Tibial artery (tissue), 4 donors: ENCODE data around the gene TP53TG5.
A peak's percentile ranks its signal among the peaks of the same experiment; 100 is the strongest.

Experiments used
- DNase-seq, 2 donors: peaks; one replicate each; pipeline ENCODE4 v3.0.0-alpha.2; 2019
- H3K27ac ChIP-seq, 2 donors: fragments of 200-600 bp; sonication (generic) in 1 of 2; 1 replicate in 1 of 2; 2 replicates in 1 of 2; pipeline ENCODE4 v1.5.1; 2018 to 2019; ENCODE audit warnings: mild to moderate bottlenecking in 1 of 2
- H3K27me3 ChIP-seq, 2 donors: fragments of 200-600 bp; sonication (generic) in 1 of 2; one replicate each; pipeline versions ENCODE4 v1.5.1 to v1.6.0; 2016 to 2019
- H3K36me3 ChIP-seq, 3 donors: fragments of 200-600 bp; sonication (generic) in 2 of 3; one replicate each; pipeline ENCODE4 v1.5.1; 2016 to 2019; ENCODE audit warnings: mild to moderate bottlenecking in 2 of 3
- H3K4me1 ChIP-seq, 4 donors: fragments of 200-600 bp; sonication (generic) in 2 of 4; 1 replicate in 3 of 4; 2 replicates in 1 of 4; pipeline ENCODE4 v1.5.1; 2016 to 2019
- H3K4me3 ChIP-seq, 2 donors: fragments of 200-600 bp; sonication (generic) in 1 of 2; 1 replicate in 1 of 2; 2 replicates in 1 of 2; pipeline ENCODE4 v1.5.1; 2018 to 2019; ENCODE audit warnings: mild to moderate bottlenecking in 2 of 2
- H3K9me3 ChIP-seq, 3 donors: fragments of 200-600 bp; sonication (generic) in 1 of 3; one replicate each; pipeline ENCODE4 v1.5.1; 2016 to 2019
- CTCF ChIP-seq, 2 experiments: fragments of 200-600 bp in 1 of 2; fragments of 450-650 bp in 1 of 2; IDR thresholded peaks; one replicate each; pipeline ENCODE4 v1.5.1; 2017 to 2019; ENCODE audit warnings: antibody characterized with exemption in 2 of 2, mild to moderate bottlenecking in 1 of 2, moderate library complexity in 1 of 2
- intact Hi-C: fragments of 100-400 bp; cut with DNase I; formaldehyde crosslinking; loops from one replicate; pipeline ENCODE4 v1.15.0; 2023; ENCODE audit warnings: low total_unique reads

TP53TG5 gene

GRCh38 chr20:45407067-45407745 lies 29.1 kb upstream of the TP53TG5 start:
- intact Hi-C loops, result loop anchor here (5.0 kb wide), 1 partner anchor 35 kb away; no protein-coding TSS in a partner anchor

DNA sequence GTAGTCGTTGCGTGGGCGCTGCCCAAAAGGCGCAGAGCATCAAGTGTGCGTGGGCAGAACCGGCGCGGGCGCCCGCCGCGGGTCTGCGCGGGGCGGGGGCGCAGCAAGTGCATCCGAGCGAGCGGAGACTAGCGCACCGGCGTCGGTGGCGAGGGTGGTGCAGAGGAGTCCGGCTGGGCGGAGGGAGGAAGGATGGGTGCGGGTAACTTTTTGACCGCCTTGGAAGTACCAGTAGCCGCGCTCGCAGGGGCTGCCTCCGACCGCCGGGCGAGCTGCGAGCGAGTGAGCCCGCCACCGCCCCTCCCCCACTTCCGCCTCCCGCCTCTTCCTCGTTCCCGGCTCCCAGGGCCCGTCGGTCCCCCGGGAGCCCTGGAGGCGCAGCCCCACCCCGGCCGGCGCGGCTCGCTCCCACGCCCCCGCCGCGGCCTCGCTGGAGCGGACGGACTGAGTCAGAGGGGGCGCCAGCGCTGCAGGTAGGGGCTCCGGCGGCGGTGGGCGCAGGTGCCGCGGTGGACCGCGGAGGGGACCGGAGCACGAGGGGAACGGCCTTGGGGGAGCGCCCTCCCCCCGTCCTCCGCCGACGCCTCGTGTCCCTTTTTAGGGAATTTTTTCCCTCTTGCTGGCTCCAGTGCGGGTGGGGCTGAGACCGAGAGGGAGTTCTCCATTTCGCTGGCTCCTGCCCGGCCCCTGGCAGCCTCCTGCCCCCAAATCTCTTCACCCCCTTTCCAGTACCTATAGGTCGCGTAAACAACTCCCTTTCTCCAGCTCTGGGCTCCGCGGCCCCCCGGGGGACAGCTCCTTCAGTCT lies 28.3 kb upstream of the TP53TG5 start:
- Histone ChIP-seq H3K9me3 (no peaks in the 10 kb centered on the region), H3K4me3 (peak overlapping the region; percentile 92 to 97), H3K4me1 (peaks cover 0 to 44% (median 28%) of the 10 kb centered on the region in 4 donors), H3K36me3 (peaks cover 26 to 28% (median 27%) of the 10 kb centered on the region in 3 donors), H3K27me3 (no peaks in the 10 kb centered on the region), H3K27ac (peak overlapping the region; percentile 97 to 99)
- DNase-seq, result peak; percentile 71 to 94
- TF ChIP-seq CTCF (IDR thresholded peaks at IDR 0.05), result no peak
- intact Hi-C loops, result loop anchor here (5.0 kb wide), 1 partner anchor 34 kb away; no protein-coding TSS in a partner anchor

More at GRCh38 chr20:45407067-45407745, 29.1 kb upstream of the TP53TG5 start:
- Histone ChIP-seq H3K4me1 (peaks cover 0 to 46% (median 28%) of the 10 kb centered on the region in 4 donors), H3K27me3 (no peaks in the 10 kb centered on the region), H3K4me3 (peak overlapping the region; percentile 92 to 97), H3K9me3 (no peaks in the 10 kb centered on the region), H3K36me3 (peaks cover 31 to 34% (median 33%) of the 10 kb centered on the region in 3 donors), H3K27ac (peak overlapping the region; percentile 97 to 99)
- TF ChIP-seq CTCF (IDR thresholded peaks at IDR 0.05), result no peak
- DNase-seq, result peak; percentile 65 to 87

DNA sequence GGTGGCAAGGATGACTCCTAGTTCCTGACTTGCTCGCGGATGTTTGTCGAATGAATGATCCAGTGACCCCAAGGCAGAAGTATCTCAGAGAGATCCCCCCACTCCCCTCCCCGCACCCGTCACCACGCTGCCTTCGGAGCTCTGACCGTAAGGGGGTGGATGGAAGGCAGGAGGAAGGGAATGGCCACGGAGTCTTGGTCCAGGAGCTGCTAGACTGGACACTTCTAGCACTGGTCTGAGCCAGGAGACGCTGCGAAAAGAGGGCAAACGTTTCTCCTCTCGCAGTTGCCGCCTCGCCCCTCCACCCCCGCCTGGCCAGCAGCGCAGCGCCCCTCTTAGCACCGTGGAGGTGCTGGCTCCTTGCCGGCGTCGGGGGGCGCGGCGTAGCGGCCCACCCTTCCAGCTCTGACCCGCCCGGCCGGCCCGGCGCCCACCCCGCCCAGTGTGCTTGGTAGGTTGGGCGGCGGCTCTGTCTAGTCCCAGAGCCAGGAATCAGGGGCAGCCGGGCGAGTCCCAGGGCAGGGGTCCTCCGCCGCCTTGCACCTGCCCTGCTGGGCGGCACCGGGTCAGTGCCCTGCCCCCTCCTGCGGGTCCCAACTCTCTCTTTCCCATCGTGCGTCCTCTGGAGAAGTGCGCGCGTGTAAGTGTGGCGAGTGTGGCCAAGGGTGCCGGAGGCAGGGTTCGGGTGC lies 27.6 kb upstream of the TP53TG5 start:
- H3K4me1 ChIP-seq, result peaks cover 0 to 36% (median 25%) of the 10 kb centered on the region in 4 donors
- H3K27me3 ChIP-seq, result no peaks in the 10 kb centered on the region
- DNase-seq, result peak in 1 of 2 donors; percentile 82
- peaks cover 18 to 20% (median 20%) of the 10 kb centered on the region in 3 donors for H3K36me3 ChIP-seq
- peaks cover 0 to 4% (median 2%) of the 10 kb centered on the region in 3 donors for H3K9me3 ChIP-seq
- TF ChIP-seq CTCF (IDR thresholded peaks at IDR 0.05), result no peak
- peak overlapping the region; percentile 97 to 99 for H3K27ac ChIP-seq
- intact Hi-C loops, result loop anchor here (5.0 kb wide), 1 partner anchor 33 kb away; no protein-coding TSS in a partner anchor
- peak overlapping the region; percentile 92 to 97 for H3K4me3 ChIP-seq

- peaks cover 0 to 7% (median 5%) of the 10 kb centered on the region in 3 donors for H3K9me3 ChIP-seq
- peaks cover 0 to 24% (median 14%) of the 10 kb centered on the region in 4 donors for H3K4me1 ChIP-seq
- peak overlapping the region in 1 of 2 donors; percentile 99 for H3K27ac ChIP-seq
- DNase-seq, result no peak
- H3K27me3 ChIP-seq, result no peaks in the 10 kb centered on the region
- intact Hi-C loops, result no loop called here
- H3K36me3 ChIP-seq, result peaks cover 5 to 8% (median 7%) of the 10 kb centered on the region in 3 donors
- TF ChIP-seq CTCF (IDR thresholded peaks at IDR 0.05), result no peak
- no peak overlapping the region for H3K4me3 ChIP-seq
Observed at GRCh38 chr20:45404438-45404837, 26.3 kb upstream of the TP53TG5 start.

DNA sequence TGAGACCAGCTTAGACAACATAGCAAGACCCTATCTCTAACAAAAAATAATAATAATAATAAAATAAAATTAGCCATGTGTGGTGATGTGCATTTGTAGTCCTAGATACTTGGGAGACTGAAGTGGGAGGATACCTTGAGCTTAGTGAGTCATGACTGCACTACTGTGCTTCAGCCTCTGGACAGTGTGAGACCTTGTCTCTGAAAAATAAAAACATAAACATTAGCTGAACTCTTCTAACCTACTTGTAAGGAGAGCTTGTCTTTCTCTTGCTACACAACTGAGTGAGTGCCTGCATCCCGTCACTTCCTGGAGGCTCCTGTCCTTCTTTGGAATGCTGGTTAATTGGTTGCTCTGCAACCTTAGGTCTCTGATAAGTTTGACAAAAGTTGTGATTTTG lies 24.8 kb upstream of the TP53TG5 start:
- Histone ChIP-seq H3K36me3 (no peaks in the 10 kb centered on the region), H3K4me1 (peaks cover 0 to 9% (median 3%) of the 10 kb centered on the region in 4 donors), H3K27ac (no peak overlapping the region), H3K9me3 (peaks cover 0 to 7% (median 5%) of the 10 kb centered on the region in 3 donors), H3K4me3 (no peak overlapping the region), H3K27me3 (no peaks in the 10 kb centered on the region)
- DNase-seq, result no peak
- no peak for TF ChIP-seq CTCF (IDR thresholded peaks at IDR 0.05)
- intact Hi-C loops, result no loop called here
